HG03432 (cell line): ENCODE data around the gene GLS.
A peak's percentile ranks its signal among the peaks of the same experiment; 100 is the strongest.

Experiments used
- ATAC-seq: cut with Tn5 transposase; IDR thresholded peaks from one replicate; pipeline ENCODE4 v1.9.1; 2021; ENCODE audit warnings: mild to moderate bottlenecking, moderate library complexity; ENCODE audit not compliant: unreplicated experiment

Gene GLS

DNA sequence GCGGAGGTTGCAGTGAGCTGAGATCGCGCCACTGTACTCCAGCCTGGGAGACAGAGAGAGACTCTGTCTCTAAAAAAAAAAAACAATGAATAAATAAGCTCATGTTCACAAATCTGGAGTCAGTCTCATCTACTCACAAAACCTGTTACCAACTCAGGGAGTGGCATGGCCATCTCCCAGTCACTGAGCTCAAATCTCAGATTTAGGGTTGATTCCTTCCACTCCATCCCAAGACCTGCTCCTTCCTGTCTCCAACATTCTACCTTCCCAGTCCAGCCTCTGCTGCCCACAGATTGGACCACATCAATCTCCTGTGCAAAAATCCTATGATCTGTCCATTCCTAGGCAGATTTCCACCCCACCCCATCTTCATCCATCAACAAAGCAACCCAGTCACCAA is 131.7 kb downstream of the GLS start:
- no peak for ATAC-seq

DNA sequence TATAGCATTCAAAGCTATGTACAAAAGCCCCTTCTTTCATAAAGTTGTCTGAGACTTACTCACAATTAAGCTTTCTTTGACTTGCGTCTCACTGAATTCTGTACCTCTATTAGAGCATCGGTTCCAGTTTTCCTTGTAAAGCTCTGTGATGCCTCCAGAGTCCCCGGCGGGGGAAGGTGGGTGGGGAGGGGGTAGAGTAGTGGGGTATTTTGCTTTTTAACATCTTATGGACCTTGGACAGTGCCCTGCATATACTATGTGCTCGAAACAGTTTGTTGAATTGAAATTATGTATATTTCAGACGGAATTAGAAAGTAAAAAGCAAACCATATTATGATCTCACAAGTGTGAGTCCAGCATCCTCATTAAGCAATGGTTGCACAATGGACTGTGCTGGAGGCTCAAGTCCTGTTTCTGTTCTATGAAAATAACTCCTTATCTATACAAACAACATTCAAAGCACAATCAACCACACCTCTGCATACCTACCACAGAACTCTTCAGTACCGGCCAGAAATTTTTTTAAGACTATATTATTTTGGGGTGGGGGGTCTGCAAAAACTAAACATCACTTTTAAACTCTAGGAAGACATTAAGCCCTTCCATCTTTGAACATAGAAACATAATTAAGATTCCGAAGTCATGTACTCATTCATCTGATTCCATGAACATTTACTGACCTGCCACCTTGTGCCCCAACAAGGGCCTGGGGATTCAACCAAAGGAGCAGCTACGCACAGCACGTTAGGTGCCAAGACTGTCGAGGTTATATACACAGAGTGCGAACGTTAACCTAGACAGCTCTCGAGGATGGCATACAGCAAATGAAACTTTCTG is 132.4 kb downstream of the GLS start:
- peak; percentile 4 for ATAC-seq

- no peak for ATAC-seq
Measured at GRCh38 chr2:191013682-191013931, 133.0 kb downstream of the GLS start.

DNA sequence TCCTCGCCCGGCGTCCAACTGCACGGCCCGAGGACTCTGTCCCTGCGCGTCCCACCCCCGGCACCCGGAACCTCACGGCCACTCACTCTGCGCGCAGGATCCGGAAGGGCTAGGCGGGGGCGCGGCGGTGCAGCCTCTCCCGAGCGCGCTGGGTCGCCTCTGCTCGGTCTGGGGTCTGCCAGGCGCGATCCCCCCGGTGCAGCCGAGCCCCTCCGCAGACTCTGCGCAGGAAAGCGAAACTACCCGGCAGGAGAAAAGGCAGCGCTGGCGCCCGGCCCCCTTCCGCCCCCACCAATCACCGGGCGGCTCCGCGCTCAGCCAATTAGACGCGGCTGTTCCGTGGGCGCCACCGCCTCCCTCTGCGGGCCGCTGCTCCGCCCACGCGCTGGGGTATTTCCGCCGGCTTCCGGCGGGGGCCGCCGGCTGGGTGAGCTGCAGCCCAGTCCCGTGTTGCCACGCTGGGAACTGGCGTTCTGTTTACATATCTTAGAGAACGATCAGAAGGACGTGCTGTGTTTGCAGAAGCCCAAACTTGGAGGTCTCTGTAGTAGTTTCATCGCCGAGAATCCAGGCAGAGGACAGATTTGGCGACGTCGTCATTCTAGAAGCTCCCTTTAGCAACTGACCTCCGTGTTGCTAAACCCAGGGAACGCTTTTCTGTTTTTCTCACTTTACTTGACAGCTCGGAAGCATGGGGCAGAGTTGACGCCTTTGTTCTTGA is 133.5 kb downstream of the GLS start, which contains the start of gene STAT1:
STAT1 (minus strand) TSS at position 240 of the 721 bp plus-strand sequence. CDS start 4,168 bp downstream, outside the sequence.
- peak; percentile 88 for ATAC-seq

- peak; percentile 3 for ATAC-seq
Measured at GRCh38 chr2:191014653-191015020, 134.0 kb downstream of the GLS start.
